Gastrocnemius medialis (tissue), 4 donors: ENCODE data around the gene NUDT9.

Source experiments
- CTCF ChIP-seq, 5 experiments: fragments of 450-650 bp in 3 of 5; fragments of 200-600 bp in 2 of 5; sonication (generic) in 2 of 5; IDR thresholded peaks in 4 of 5; conservative IDR thresholded peaks in 1 of 5; 1 replicate in 4 of 5; 2 replicates in 1 of 5; pipeline ENCODE4 v1.5.1; 2016 to 2019; ENCODE audit warnings: antibody characterized with exemption in 5 of 5, mild to moderate bottlenecking in 3 of 5, moderate library complexity in 3 of 5
- POLR2A ChIP-seq, 2 donors: fragments of 450-650 bp; IDR thresholded peaks; one replicate each; pipeline ENCODE4 v1.6.1; 2017; ENCODE audit warnings: antibody characterized with exemption in 2 of 2, mild to moderate bottlenecking in 2 of 2, moderate library complexity in 2 of 2

- TF ChIP-seq CTCF (IDR thresholded peaks at IDR 0.05 in 4 of 5, conservative IDR thresholded peaks at IDR 0.05 in 1 of 5): no peak
- TF ChIP-seq POLR2A (IDR thresholded peaks at IDR 0.05): no peak
Measured at GRCh38 chr4:87498446-87498900, 76.1 kb downstream of the NUDT9 start.
